Erythroblast (primary cell): Measurements from ENCODE around the gene C11orf87.

ENCODE experiments used
- GATA1 ChIP-seq: IDR thresholded peaks from 2 replicates; pipeline ENCODE4 v1.6.1; 2011; ENCODE audit warnings: low read depth, mild to moderate bottlenecking, control low read depth, low read length, moderate library complexity
- POLR2A ChIP-seq: IDR thresholded peaks from 2 replicates; pipeline ENCODE4 v1.6.1; 2011; ENCODE audit warnings: mild to moderate bottlenecking, low read length

DNA sequence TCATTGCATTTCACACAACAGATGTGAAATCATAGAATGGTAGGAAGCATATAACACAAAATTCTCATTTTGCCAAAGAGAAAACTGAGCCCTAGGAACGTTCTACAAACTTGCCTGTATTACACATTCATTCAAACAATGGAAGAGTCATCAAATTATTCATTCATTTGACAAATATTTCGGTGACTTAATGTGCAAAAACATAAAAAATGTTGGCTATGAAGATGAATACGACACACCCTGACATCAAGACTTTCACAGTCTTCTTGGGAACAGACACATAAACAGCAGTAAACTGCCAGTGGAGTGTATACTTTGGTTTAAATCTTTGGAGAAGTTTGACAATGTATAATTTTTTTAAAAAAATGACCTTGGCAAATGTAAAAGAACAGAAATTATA, 20.4 kb upstream of the C11orf87 start:
- TF ChIP-seq POLR2A (no peak), GATA1 (no peak)
